ENCODE results near the gene USP54. TPM values are rescaled to one million over a fixed set of nuclear protein-coding genes. Genes with fewer than 3 reads are reported as not detected.

USP54 gene
- 100 to 1,000 TPM in 2 of 3 donors, 10 to 100 TPM in 1; 97.0 to 149 (median 109) TPM for total RNA-seq
- long read RNA-seq, donor 1, partial matches to known transcripts, result 6 of 9 reads
- long read RNA-seq, donor 1, other reads (novel, unspliced or antisense), result 3 of 9 reads
- long read RNA-seq, donor 2, partial matches to known transcripts, result 2 of 4 reads
- long read RNA-seq, donor 2, other reads (novel, unspliced or antisense), result 2 of 4 reads

DNA sequence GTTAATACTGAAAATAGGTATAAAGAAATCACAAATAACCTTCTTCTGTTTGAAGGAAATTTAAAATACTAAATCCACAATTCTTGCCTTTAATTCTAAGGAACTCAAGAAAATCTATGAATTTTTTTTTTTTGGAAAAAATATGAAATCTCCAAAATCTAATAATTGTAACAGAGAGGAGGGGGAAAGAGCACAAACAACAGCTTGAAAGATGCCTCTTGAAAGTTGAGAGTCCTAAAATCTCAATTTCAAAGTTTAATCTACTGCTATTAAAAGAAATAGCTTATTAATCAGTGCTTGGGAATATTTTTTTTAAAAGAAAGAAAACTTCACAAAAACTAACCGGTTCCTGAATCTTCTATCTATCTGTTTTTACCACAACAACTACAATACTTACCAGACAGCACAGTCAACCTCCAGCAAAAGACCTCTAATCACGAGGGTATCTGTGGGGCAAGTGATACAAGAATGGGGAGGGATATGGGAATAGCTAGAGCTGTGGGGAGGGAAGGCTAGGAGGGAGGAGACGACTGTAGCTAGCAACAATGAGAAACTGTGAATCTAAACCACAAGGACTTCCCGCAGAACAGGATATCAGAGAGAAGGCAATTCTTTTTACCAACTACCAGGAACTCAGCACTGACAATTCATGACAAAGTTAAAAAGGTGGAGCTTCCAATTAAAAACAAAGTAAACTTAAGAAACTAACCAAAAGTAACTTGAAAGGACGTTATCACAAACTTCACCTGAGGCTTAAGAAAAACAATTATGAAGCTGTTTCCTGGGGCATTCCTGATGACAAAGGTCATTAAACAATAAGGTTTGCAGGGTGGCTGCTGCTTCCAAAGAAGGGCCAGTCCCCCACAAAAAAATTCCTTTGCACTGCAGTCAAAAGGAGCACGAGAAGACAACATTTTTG, at the start of gene USP54:
TSS of gene USP54 (minus strand) at position 462 of the 919 bp plus-strand sequence. CDS start 15,684 bp downstream, outside the sequence.
- Histone ChIP-seq H3K4me3 (no peak within 1 kb of the TSS), H3K9me3 (no peaks in the 10 kb centered on the region), H3K4me1 (ENCODE audit: low read depth) (peaks cover 42% of the 10 kb centered on the region), H3K36me3 (ENCODE audit: low read depth) (no peaks in the 10 kb centered on the region)
- DNase-seq (peak in 1 of 3 donors; percentile 51), ATAC-seq (peak; percentile 65)
- TF ChIP-seq, protein P1, sequence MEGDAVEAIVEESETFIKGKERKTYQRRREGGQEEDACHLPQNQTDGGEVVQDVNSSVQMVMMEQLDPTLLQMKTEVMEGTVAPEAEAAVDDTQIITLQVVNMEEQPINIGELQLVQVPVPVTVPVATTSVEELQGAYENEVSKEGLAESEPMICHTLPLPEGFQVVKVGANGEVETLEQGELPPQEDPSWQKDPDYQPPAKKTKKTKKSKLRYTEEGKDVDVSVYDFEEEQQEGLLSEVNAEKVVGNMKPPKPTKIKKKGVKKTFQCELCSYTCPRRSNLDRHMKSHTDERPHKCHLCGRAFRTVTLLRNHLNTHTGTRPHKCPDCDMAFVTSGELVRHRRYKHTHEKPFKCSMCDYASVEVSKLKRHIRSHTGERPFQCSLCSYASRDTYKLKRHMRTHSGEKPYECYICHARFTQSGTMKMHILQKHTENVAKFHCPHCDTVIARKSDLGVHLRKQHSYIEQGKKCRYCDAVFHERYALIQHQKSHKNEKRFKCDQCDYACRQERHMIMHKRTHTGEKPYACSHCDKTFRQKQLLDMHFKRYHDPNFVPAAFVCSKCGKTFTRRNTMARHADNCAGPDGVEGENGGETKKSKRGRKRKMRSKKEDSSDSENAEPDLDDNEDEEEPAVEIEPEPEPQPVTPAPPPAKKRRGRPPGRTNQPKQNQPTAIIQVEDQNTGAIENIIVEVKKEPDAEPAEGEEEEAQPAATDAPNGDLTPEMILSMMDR (IDR thresholded peaks at IDR 0.05), result no peak
- intact Hi-C loops (cut with DNase I, micrococcal nuclease), result no loop called here

DNA sequence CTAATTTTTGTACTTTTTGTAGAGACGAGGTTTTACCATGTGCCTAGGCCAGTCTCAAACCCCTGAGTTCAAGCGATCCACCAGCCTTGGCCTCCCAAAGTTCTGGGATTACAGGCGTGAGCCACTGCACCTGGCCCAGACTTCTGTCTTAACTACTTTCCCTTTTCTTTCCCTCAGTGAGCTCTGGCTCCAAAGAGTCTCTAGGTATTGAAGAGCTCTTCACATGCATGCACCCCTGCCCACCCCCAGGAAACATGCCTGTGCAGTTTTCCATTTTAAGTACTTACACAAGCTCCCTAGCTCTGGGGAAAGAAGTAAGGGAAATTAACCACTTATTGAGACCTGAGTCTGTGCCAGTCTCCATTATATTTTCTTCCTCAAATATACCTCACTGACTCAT, 48.1 kb upstream of the USP54 start:
- ATAC-seq (no peak), DNase-seq (no peak)
- peaks cover 3% of the 10 kb centered on the region for H3K4me1 ChIP-seq (ENCODE audit: low read depth)
- H3K4me3 ChIP-seq, result no peak overlapping the region
- TF ChIP-seq, protein P1 (IDR thresholded peaks at IDR 0.05), result no peak
- no peaks in the 10 kb centered on the region for H3K36me3 ChIP-seq (ENCODE audit: low read depth)
- no peaks in the 10 kb centered on the region for H3K9me3 ChIP-seq
- intact Hi-C loops (cut with DNase I, micrococcal nuclease), result no loop called here

DNA sequence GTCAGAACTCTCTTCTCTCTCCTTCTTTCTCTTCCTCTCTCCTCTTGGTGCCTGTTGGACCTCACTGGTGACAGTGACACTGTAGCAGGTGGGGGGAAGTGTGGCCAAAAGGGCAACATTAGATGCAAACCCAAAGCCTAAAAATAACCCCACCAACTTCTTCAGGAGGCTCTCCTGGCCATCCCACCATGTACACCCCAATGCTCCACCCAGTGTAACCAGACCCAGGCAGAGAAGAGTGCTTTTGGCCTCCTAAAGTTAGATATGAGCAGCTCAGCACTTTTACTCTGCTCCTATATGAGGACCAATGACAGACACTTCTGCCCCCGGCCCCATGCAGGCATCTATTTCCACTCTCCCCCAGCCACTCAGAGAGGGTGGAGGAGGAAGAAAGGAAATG, 44.6 kb upstream of the USP54 start:
- H3K4me1 ChIP-seq (ENCODE audit: low read depth), result no peaks in the 10 kb centered on the region
- H3K9me3 ChIP-seq, result no peaks in the 10 kb centered on the region
- no peak for DNase-seq
- H3K4me3 ChIP-seq, result no peak overlapping the region
- TF ChIP-seq, protein P1 (IDR thresholded peaks at IDR 0.05), result no peak
- intact Hi-C loops (cut with DNase I, micrococcal nuclease), result no loop called here
- H3K36me3 ChIP-seq (ENCODE audit: low read depth), result no peaks in the 10 kb centered on the region
- no peak for ATAC-seq

DNA sequence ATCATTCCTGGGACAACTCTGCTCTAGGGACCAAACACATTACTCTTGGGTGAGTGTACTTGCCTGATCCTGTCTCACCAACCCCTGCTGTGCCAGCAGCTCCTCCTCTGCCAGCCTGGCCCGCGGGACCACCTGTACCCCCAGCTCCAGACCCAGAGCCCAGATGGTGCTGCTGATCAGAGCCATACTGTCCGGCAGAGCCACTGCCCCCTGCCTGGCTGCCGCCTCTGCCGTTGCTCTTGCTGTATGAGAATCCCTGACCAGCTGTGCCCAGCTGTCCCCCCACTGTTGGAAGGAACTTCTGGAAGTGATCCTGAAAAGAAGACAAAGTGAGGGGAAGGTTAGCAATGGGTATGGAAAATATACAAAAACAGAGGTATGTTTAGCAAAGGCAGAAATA, 43.3 kb upstream of the USP54 start:
- no peak for DNase-seq
- intact Hi-C loops (cut with DNase I, micrococcal nuclease), result no loop called here
- no peaks in the 10 kb centered on the region for H3K9me3 ChIP-seq
- ATAC-seq, result no peak
- no peaks in the 10 kb centered on the region for H3K4me1 ChIP-seq (ENCODE audit: low read depth)
- no peak overlapping the region for H3K4me3 ChIP-seq
- TF ChIP-seq, protein P1 (IDR thresholded peaks at IDR 0.05), result no peak
- H3K36me3 ChIP-seq (ENCODE audit: low read depth), result no peaks in the 10 kb centered on the region

GRCh38 chr10:73629165-73629564, 38.0 kb upstream of the USP54 start:
- DNase-seq, result no peak
- TF ChIP-seq, protein P1 (IDR thresholded peaks at IDR 0.05), result no peak

More at GRCh38 chr10:73629165-73629564, 38.0 kb upstream of the USP54 start:
- intact Hi-C loops (cut with DNase I, micrococcal nuclease), result no loop called here
- Histone ChIP-seq H3K36me3 (ENCODE audit: low read depth) (no peaks in the 10 kb centered on the region), H3K9me3 (no peaks in the 10 kb centered on the region), H3K4me3 (no peak overlapping the region), H3K4me1 (ENCODE audit: low read depth) (peaks cover 5% of the 10 kb centered on the region)
- no peak for ATAC-seq
